ENCODE data around the gene MS4A8.

Gene MS4A8

GRCh38 chr11:60691661-60692060 is 7.8 kb upstream of the MS4A8 start:
- Histone ChIP-seq H3K27ac (replicated peaks) (no peak overlapping the region), H3K4me3 (replicated peaks; ENCODE audit: insufficient read depth, low read length) (no peak overlapping the region), H3K27me3 (ENCODE audit: insufficient read depth, poor library complexity, severe bottlenecking) (no peaks in the 10 kb centered on the region)
- no peak for TF ChIP-seq POLR2AphosphoS5 (IDR thresholded peaks at IDR 0.05; ENCODE audit: low read depth)
- TF ChIP-seq, protein P1, sequence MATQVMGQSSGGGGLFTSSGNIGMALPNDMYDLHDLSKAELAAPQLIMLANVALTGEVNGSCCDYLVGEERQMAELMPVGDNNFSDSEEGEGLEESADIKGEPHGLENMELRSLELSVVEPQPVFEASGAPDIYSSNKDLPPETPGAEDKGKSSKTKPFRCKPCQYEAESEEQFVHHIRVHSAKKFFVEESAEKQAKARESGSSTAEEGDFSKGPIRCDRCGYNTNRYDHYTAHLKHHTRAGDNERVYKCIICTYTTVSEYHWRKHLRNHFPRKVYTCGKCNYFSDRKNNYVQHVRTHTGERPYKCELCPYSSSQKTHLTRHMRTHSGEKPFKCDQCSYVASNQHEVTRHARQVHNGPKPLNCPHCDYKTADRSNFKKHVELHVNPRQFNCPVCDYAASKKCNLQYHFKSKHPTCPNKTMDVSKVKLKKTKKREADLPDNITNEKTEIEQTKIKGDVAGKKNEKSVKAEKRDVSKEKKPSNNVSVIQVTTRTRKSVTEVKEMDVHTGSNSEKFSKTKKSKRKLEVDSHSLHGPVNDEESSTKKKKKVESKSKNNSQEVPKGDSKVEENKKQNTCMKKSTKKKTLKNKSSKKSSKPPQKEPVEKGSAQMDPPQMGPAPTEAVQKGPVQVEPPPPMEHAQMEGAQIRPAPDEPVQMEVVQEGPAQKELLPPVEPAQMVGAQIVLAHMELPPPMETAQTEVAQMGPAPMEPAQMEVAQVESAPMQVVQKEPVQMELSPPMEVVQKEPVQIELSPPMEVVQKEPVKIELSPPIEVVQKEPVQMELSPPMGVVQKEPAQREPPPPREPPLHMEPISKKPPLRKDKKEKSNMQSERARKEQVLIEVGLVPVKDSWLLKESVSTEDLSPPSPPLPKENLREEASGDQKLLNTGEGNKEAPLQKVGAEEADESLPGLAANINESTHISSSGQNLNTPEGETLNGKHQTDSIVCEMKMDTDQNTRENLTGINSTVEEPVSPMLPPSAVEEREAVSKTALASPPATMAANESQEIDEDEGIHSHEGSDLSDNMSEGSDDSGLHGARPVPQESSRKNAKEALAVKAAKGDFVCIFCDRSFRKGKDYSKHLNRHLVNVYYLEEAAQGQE (IDR thresholded peaks at IDR 0.05; ENCODE audit: insufficient replicate concordance, low read depth), result no peak
- no peak for TF ChIP-seq CTCF (IDR thresholded peaks at IDR 0.05; ENCODE audit: insufficient read depth, low read length)
- no peak for TF ChIP-seq SPI1 (IDR thresholded peaks at IDR 0.05; ENCODE audit: borderline replicate concordance, low read depth)
- TF ChIP-seq GABPA (IDR thresholded peaks at IDR 0.05; ENCODE audit: low read depth), result no peak
- no peak for DNase-seq (ENCODE audit: low read depth in 1 of 2, low spot score in 1 of 2)

- DNase-seq (ENCODE audit: low read depth in 1 of 2, low spot score in 1 of 2), result no peak
- H3K27me3 ChIP-seq (ENCODE audit: insufficient read depth, poor library complexity, severe bottlenecking), result peaks cover 2% of the 10 kb centered on the region
- H3K27ac ChIP-seq (replicated peaks), result no peak overlapping the region
- no peak overlapping the region for H3K4me3 ChIP-seq (replicated peaks; ENCODE audit: insufficient read depth, low read length)
- no peak for TF ChIP-seq POLR2AphosphoS5 (IDR thresholded peaks at IDR 0.05; ENCODE audit: low read depth)
- TF ChIP-seq, protein P1 (IDR thresholded peaks at IDR 0.05; ENCODE audit: insufficient replicate concordance, low read depth), result no peak
- TF ChIP-seq GABPA (IDR thresholded peaks at IDR 0.05; ENCODE audit: low read depth), result no peak
- no peak for TF ChIP-seq CTCF (IDR thresholded peaks at IDR 0.05; ENCODE audit: insufficient read depth, low read length)
- TF ChIP-seq SPI1 (IDR thresholded peaks at IDR 0.05; ENCODE audit: borderline replicate concordance, low read depth), result no peak
These were observed 524 bp downstream of the MS4A8 start for GRCh38 chr11:60699936-60700335.

DNA sequence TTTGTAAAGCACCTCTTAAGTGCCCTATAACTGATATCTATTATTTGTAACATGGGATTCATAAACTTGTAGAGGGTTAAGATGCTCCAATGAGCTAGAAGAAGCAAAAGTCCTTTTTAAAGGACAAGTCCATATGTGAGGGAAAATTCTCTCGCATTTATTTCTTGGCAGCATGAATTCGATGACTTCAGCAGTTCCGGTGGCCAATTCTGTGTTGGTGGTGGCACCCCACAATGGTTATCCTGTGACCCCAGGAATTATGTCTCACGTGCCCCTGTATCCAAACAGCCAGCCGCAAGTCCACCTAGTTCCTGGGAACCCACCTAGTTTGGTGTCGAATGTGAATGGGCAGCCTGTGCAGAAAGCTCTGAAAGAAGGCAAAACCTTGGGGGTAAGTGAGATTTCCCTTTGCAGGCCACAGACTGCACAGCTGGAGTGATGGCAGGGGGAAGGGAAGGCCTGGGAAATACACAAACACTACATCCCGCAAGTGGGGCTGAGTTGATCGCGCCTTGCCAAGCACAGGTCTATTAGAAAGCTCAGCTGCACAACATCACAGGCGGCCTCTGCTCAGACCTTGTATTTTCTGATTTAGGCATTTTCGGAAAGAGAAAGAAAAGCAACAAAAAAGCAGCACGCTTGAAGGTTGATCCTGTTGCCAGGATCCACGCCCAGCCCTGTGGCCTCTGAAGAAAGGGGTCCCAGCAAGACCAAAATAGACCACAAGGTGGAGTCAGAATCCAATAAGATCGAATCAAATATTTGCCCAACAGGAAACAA is 1.5 kb downstream of the MS4A8 start:
- Histone ChIP-seq H3K27me3 (ENCODE audit: insufficient read depth, poor library complexity, severe bottlenecking) (peaks cover 2% of the 10 kb centered on the region), H3K27ac (replicated peaks) (no peak overlapping the region), H3K4me3 (replicated peaks; ENCODE audit: insufficient read depth, low read length) (no peak overlapping the region)
- TF ChIP-seq SPI1 (IDR thresholded peaks at IDR 0.05; ENCODE audit: borderline replicate concordance, low read depth) (no peak), CTCF (IDR thresholded peaks at IDR 0.05; ENCODE audit: insufficient read depth, low read length) (no peak), GABPA (IDR thresholded peaks at IDR 0.05; ENCODE audit: low read depth) (no peak), POLR2AphosphoS5 (IDR thresholded peaks at IDR 0.05; ENCODE audit: low read depth) (no peak)
- TF ChIP-seq, protein P1 (IDR thresholded peaks at IDR 0.05; ENCODE audit: insufficient replicate concordance, low read depth), result no peak
- no peak for DNase-seq (ENCODE audit: low read depth in 1 of 2, low spot score in 1 of 2)

Measured in HL-60 (cell line).